Hematopoietic multipotent progenitor cell treated with erythropoietin and hydrocortisone succinate and interleukin-3 and kit ligand, for 17 days (in vitro differentiated cells): Measurements from ENCODE around the gene BABAM2.

Experiments used
- DNase-seq: peaks from one replicate; pipeline ENCODE4 v3.0.0-alpha.2; 2015; ENCODE audit warnings: low spot score

Gene BABAM2

DNA sequence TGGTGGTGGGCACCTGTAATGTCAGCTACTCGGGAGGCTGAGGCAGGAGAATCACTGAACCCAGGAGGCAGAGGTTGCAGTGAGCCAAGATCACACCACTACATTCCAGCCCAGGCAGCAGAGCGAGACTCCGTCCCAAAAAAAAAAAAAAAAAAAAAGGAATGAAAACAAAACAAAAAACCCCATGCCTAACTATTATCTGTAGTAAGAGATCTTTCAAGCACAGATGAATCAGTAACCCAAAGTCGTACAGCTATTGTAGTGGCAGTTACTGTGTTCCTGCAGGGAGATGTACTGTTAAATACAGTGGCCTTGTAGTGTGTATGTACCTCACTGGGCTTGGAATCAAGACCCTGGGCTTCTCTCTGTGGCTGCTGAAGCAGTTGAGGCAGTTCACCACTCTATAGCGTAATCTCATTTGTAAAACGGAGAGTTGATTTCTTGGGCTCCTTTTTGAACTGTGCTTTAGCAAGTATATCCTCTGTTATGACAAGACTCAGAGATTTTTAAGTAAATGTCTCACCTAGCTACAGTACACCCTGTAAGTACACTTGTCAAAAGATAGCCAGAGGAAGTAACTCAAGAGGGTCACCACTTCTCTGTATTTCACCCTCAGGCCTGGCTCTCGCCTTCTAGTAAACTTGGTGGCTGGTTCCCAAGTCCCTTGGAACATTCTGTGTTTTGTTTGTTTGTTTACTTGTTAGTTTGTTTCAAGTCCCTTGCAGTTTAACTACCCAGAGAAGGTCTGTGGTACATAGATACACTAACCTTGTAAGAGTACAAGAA, 392.5 kb downstream of the BABAM2 start:
- no peak for DNase-seq

- DNase-seq: no peak
These were observed 393.3 kb downstream of the BABAM2 start for GRCh38 chr2:28283861-28284260.

- DNase-seq: no peak
These were observed 396.1 kb downstream of the BABAM2 start for GRCh38 chr2:28286678-28287077.

DNA sequence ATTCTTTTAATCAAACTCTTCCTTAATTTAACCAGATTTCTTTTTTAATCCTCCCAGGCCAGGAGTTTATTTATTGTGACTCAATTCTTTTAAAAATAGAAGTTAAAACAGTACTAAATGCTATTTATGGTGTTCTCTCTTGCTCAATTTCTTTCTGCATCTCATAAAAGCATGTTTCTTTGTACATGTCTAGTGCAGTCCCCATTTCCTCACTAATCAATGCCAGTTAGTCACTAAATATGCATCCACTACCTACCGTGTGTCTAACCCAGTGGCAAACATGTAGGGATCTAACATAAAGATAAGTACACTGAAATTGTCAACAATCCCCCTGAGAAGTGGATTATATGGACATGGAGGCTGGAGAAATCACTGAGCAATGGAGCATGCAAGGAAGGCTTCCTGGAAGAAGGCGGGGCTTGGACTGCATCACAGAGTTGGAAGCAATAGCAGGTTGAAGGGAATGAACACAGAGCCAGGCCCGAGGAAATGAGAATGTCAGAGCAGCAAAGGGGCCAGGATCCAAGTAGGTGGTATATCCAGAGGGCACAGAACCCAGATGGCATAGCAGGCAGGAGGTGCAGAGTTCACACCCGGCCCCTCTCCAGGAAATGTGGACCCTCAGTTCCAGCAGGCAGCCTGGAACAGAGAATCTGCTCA, 396.9 kb downstream of the BABAM2 start:
- no peak for DNase-seq

DNA sequence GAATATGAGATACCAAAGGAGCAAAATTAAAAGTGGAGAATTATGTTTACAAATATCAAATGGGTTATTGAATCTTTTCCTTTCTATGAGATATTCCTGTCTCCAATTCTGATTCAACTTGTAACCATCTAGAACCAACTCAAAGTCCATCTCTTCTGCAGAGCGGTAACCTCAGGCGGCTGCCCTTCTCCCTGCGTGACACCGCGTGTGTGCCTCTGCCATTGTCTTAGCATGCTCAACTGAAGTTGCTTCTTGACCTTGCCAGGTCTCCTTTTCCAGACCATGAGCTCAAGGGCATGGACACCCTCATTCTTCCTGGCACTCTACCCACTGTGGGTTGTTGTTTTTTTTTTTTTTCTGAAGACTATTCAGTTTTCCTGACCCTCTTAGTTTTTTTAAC, 398.1 kb downstream of the BABAM2 start:
- no peak for DNase-seq

DNA sequence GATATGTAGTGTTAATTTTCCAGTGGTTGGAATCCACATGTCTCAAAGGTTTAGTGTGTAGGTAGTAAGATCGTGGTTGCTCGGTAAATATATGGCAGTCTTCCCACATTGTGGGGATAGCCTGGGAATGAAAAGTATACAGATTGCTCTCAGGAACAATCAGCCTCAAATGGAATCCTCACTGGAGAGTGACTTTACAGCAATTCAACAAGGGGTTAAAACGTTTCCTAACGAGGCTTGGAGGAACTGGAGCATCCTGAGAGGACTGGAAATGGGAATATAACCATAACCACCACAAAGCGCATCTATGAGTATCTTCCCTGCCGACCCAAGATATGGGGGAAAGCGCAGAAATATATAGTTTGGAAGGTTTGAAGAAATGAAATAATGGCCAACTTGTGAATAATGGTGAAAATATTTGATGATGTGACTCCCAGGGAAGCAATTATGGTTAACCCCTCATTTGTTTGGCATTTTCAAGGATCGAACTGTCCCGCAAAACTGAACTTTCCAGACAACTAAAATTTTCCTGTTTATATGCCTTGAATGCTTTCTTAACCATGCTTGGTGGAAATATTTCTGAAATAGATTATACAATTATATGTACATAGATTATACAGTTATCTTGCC, 401.4 kb downstream of the BABAM2 start:
- no peak for DNase-seq

GRCh38 chr2:28292491-28292890, 402.0 kb downstream of the BABAM2 start:
- DNase-seq: no peak

DNA sequence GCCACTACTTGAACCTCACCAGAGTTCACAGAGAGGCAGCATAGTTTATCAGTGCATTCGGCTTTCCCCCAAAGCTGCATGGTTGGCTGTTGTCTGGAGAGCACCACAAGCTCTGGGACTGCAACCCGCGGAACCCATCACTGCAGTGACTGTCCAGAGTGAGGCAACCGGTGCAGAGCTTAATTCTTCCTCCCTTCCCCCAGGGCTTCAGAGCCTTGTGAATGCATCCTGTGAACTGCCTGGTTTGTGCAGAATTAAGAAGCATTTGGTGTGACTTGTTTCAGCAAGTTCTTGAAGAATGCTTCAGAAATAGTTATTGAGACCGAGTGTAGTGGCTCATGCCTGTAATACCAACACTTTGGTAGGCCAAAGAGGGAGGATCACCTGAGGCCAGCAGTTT, 402.9 kb downstream of the BABAM2 start:
- no peak for DNase-seq

DNA sequence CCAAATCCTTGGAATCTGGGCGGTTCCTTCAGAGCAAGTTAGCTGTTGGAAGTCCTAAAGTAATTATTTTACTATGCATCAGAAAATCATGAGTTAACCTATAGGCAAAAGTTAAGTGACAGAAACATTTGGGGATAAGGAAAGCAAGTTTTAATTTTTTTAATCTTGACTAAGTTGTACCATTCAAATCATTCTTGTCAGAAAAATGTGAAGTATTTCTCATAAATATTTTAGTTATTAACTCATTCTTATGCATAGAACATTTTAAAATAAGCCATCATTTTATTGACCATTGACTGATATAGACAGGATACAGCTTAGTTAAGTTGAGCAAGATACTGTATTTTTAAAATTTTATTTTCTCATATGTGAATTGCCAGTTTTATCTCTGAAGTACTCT, 403.9 kb downstream of the BABAM2 start:
- no peak for DNase-seq

DNA sequence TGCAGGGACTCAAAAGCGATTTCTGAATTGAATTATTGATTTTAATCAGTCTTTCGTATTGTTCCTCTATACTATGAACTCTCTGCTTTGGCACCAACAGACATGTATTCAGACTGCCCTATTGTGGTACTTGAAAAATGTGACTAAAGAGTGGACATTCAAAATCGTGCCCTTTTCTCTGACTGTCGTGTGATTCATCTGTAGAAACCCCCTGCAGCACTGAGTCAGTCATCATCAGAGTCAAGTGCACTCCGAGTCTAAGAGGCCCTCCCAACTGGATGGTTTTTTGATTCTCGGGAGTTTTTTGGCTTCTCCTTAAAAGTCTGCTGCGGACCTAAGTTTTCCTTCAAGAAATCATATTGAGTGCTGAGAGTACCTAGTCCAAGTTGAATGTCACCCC, 405.7 kb downstream of the BABAM2 start:
- no peak for DNase-seq

DNA sequence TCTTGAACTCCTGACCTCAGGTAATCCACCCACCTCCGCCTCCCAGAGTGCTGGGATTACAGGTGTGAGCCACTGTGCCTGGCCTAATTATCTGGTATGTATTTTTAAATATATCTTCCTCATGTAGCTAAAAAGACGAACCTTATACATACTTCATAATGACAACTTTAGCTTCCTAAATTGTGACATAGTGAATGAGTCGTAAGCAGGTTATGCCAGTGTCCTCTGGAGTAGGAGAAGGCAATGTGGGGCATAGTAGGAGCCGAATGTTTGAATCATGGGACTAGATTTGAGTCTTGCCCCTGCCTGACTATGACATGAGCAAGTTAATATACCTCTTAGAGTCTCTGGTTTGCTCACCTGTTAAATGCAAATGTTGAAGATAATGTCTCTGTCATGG, 406.4 kb downstream of the BABAM2 start:
- DNase-seq: no peak

DNA sequence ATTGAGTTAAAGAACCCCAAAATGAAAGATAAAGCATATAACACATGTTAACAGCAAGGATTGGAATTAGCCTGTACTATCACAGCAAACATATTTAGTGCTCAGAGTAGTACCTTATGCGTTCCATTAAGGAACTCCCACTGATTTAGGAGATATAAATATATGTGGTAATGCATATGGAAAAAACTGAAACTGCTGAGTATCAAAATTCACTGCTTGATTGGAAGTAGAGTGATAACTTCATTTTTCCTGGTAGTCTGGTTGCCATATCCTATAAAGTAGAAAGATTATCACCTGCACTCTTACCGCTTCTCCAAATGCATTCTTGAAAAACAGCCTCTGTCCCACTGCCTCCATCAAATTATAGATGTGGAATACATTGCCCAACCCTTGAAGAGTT, 407.0 kb downstream of the BABAM2 start:
- no peak for DNase-seq

GRCh38 chr2:28298406-28298805, 407.9 kb downstream of the BABAM2 start:
- DNase-seq: no peak

- DNase-seq: no peak
These were observed 410.2 kb downstream of the BABAM2 start for GRCh38 chr2:28300485-28301341.

GRCh38 chr2:28305202-28305601, 414.7 kb downstream of the BABAM2 start:
- no peak for DNase-seq

- no peak for DNase-seq
These were observed 419.6 kb downstream of the BABAM2 start for GRCh38 chr2:28310107-28310506.

DNA sequence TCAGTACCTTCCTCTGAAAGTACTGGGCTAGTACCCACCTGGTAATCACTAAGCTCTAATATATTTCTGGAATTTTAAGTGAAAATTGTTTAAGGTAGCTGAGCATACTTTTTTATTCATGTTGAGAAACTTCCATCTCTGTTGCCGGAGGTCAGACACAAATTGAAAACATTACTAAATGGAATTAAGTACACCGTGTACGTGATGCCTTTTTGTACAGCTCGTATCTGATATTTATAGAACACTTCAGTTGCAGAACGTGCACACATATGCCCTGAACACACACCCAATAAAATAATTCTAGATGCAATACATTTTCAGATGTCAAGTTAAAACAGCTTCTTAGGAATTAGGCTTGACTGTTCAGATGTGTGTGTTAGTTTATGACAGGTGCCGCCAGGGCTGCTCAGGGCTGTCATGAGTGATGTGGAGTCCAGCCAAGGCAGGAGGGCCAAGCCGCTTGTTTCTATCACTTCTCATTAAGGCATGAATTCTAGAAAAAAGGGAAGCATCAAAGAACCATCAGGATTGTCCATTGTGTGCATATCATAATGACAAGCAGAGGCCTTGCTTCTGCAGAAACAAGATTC, 421.2 kb downstream of the BABAM2 start:
- DNase-seq: no peak

GRCh38 chr2:28312307-28313219, 422.0 kb downstream of the BABAM2 start:
- DNase-seq: no peak

- DNase-seq: no peak
These were observed 422.8 kb downstream of the BABAM2 start for GRCh38 chr2:28313220-28313784.

- no peak for DNase-seq
These were observed 424.4 kb downstream of the BABAM2 start for GRCh38 chr2:28314968-28315367.
